GM15510 (cell line): Measurements from ENCODE around the gene NAV2.

Source experiments
- POLR2A ChIP-seq: IDR thresholded peaks from 3 replicates; pipeline ENCODE4 v1.6.1; 2011; ENCODE audit warnings: borderline replicate concordance; ENCODE audit not compliant: insufficient read length; ENCODE audit errors: extremely low read depth

Gene NAV2

GRCh38 chr11:19698493-19699292 is 13.9 kb upstream of the NAV2 start:
- no peak for TF ChIP-seq POLR2A

GRCh38 chr11:19701421-19701820 is 11.2 kb upstream of the NAV2 start:
- no peak for TF ChIP-seq POLR2A

DNA sequence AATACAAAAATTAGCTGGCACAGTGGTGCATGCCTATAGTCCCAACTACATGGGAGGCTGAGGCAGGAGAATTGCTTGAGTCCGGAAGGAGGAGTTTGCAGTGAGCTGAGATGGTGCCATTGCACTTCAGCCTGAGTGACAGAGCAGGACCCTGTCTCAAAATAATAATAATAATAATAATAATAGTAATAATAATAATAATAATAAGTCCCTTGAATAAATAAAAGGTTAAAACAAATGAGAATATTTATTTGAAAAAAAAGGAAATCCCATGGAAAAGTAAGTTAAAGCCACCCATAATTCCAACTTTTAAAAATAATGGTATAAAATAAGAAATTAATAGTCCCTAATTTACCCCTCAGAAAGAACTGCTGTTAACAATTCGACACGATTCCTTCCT is 10.0 kb upstream of the NAV2 start:
- no peak for TF ChIP-seq POLR2A

DNA sequence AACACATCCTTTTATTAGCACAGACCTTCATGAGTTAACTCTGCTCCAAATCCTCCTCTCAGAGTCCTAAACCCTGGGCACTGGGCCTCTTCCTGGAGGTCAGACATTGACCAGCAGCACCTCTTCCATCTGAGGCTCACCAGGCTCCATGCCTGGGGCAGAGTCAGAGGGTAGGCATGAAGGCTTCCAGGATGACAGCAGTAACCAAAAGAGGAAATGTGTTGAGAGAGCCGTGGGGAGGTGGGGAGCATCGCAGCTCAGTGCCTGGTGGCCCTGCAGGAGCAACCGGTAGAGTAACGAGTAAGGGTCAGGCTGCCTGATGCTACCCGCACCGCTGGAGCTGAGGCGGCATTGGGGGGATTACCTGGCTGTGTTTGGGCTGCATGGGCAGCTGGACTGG is 9.4 kb upstream of the NAV2 start:
- no peak for TF ChIP-seq POLR2A

DNA sequence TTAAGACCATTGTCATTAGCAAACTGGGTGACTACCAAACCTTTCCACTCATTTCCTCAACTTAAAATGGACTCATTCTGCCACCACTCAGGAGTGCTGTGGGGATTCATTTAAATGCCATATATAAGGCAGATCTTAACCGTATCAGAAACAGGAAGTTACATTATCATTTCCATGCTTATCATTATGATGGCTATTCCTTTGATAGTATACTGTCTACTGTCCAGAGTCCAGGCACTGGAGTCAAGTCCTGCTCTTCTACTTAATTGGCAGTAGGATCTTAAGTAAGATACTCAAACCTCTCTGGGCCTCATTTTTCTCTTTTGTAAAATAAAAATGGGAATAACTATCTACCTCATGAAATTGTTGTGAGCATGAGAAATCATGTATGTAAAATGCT is 8.4 kb upstream of the NAV2 start:
- no peak for TF ChIP-seq POLR2A

GRCh38 chr11:19705936-19706335 is 6.7 kb upstream of the NAV2 start:
- TF ChIP-seq POLR2A = no peak

GRCh38 chr11:19711911-19712280 is 741 bp upstream of the NAV2 start:
- no peak for TF ChIP-seq POLR2A

GRCh38 chr11:19713196-19714021 is 772 bp downstream of the NAV2 start:
- TF ChIP-seq POLR2A = no peak

DNA sequence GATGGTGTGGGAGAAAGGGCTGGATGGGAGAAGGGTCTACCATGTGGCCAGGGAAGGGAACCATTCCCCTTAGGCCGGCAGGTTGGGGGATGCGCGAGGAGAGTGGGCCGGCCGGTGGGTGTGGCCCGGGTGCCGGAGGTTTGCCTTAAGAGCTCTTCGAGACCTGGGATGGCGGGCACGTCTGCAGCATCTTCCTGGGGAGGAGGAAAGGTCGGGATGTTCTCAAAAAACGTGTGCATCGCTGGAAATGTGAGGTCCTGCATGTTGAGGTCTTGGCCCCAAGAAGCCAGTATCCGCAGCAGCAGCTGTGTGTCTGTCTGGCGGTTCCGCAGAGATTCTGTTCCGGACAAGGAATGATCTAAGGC is 1.4 kb downstream of the NAV2 start:
- no peak for TF ChIP-seq POLR2A

DNA sequence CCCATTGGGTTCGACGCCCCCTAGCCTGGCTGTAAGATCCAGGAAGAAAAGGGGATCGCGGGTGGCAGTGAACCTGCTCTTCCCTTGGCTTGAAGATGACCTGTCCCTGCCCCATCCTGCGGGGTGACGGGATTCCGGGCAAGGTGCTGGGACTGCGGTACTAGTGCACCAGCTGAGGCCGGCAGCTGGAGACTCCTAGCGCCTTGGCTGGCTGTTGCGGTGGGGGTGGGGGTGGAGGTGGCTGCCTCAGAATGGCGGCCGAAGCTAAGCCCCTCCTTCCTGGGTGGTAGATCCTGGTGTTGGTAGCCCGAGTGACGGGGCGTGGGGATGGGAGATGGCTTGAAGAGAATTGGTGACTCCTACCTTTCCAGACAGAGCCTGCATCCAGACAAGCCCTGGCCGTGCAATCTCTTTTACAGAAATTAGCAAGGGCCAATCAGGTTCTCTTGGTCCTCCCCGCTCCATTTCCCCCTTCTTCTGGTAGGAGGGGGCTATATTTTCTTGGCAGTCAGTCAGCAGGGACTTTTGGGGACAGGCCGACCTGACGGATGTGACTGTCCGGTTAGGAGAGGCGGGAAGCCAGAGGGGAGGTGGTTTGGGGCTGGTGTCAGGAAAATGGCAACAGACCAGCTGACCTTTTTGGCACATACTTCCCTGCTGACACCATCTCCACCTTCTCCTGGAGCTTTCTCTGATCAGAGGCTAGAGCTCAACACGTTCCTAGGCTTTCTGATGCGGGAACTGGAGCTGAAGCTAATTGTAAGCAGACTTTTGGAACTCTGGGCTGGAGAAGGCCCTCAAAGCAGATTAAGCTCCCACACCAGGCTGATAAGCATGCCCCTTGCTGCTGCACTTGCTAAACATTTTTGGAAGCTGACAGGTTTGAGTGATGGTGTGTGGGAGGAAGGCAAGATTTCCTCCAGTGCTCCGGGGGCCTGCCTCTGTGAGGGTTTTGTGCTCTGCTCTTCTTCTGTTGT is 2.0 kb downstream of the NAV2 start:
- no peak for TF ChIP-seq POLR2A

GRCh38 chr11:19715373-19715772 is 2.7 kb downstream of the NAV2 start:
- no peak for TF ChIP-seq POLR2A

DNA sequence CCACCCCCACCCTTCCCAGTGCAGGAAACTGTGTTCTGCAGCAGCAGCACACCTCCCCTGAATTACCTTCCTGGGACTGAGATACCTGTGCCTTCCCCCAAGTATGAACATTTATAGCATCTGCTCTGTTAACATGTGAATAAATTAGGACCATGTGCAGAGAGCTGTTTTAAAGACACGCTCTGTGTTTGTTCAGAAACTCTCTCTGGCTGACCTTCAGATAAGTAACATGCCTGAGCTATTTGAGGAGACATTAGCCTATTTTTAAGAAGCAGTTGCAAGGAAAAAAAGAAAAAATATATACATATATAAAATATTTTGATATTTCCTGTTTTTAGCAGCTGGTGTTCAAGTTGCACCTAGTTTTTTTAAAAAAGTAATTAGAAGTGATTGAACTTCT is 5.4 kb downstream of the NAV2 start:
- TF ChIP-seq POLR2A = no peak

- TF ChIP-seq POLR2A = no peak
These were observed 6.3 kb downstream of the NAV2 start for GRCh38 chr11:19718951-19719350.

DNA sequence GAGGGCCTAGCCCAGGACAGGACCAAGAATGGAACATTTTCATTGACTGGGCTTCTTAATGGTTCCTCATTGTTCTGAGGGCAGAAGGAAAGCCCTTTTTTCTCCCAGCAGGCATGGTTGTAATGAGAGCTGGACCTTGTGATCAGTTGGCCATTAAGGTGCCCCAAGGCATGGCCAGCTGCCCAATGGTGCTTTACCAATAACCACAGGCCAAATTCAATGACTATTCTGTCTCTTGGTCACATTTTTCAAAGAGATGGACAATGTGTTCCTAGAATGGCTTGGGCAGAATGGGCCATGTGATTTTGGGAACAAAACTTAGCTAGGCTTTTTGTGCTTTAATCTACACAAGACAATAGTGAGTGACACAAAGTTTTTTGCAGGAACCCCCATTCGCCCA is 7.3 kb downstream of the NAV2 start:
- no peak for TF ChIP-seq POLR2A

- no peak for TF ChIP-seq POLR2A
These were observed 8.5 kb downstream of the NAV2 start for GRCh38 chr11:19721176-19721575.
